GM12878 (cell line): ENCODE measurements around the gene PAPPA. TPM values are rescaled to one million over a fixed set of nuclear protein-coding genes. Genes with fewer than 3 reads are reported as not detected.

Experiments used
- ATAC-seq: fragments of 200-7000 bp; cut with Tn5 transposase; 3 replicates; pipeline ENCODE4 v1.9.1; 2020; ENCODE audit warnings: mild to moderate bottlenecking, moderate library complexity
- BruUV-seq: library from RNA; stranded (reverse); fragments of 400-500 nt; replicated peaks from 2 replicates; lab custom pipeline; 2021; lab: Mats Ljungman, UMichigan
- CTCF ChIA-PET: fragments of 300-600 bp; sonication (Branson Sonifier 250); formaldehyde crosslinking; extraction: SDS; loops from one replicate; lab custom pipeline; 2021; ENCODE audit warnings: inconsistent platforms; lab: Yijun Ruan, JAX
- POLR2A ChIA-PET: fragments of 350-600 bp; formaldehyde crosslinking; extraction: SDS; loops from one replicate; lab custom pipeline; 2021; ENCODE audit warnings: inconsistent platforms; lab: Charles Lee
- RAD21 ChIA-PET: fragments of 300-600 bp; sonication (Branson Sonifier 250); formaldehyde crosslinking; loops from one replicate; lab custom pipeline; 2023; ENCODE audit warnings: antibody characterized with exemption; ENCODE audit not compliant: unreplicated experiment; lab: Charles Lee
- SMC1A ChIA-PET: fragments of 300-600 bp; sonication (Branson Sonifier 250); formaldehyde crosslinking; loops from one replicate; lab custom pipeline; 2023; ENCODE audit not compliant: unreplicated experiment, uncharacterized antibody; lab: Charles Lee
- DNase-seq: peaks from one replicate; pipeline ENCODE4 v3.0.0-alpha.2; 2011; ENCODE audit warnings: low read depth, low spot score
- FAIRE-seq: peaks from 3 replicates; lab custom pipeline; 2011; peaks lifted over from hg19 to GRCh38; lab: Jason Lieb, UNC
- H2AFZ ChIP-seq: 2 replicates; pipeline ENCODE4 v1.6.0; 2011; ENCODE audit warnings: low read depth, low read length, control low read depth; ENCODE audit not compliant: control insufficient read depth
- H3K27ac ChIP-seq: 2 replicates; pipeline ENCODE4 v1.5.1; 2011; ENCODE audit warnings: control low read depth; ENCODE audit not compliant: control insufficient read depth, insufficient read depth
- H3K27me3 ChIP-seq, 2 experiments: replicated peaks in 1 of 2; 2 replicates each; pipeline versions ENCODE4 v1.6.0 to v1.6.1; 2011; ENCODE audit warnings: low read length in 1 of 2; ENCODE audit not compliant: control insufficient read depth in 2 of 2, insufficient read depth in 2 of 2
- H3K36me3 ChIP-seq, 2 experiments: 2 replicates each; pipeline ENCODE4 v1.5.1; 2011; ENCODE audit warnings: low read length in 1 of 2; ENCODE audit not compliant: control insufficient read depth in 2 of 2, insufficient read depth in 2 of 2
- H3K4me1 ChIP-seq: 2 replicates; pipeline ENCODE4 v1.6.1; 2011; ENCODE audit warnings: mild to moderate bottlenecking, low read length, moderate library complexity, mixed read lengths; ENCODE audit not compliant: control insufficient read depth, insufficient read depth
- H3K4me2 ChIP-seq: 2 replicates; pipeline ENCODE4 v1.6.0; 2011; ENCODE audit warnings: control low read depth; ENCODE audit not compliant: control insufficient read depth, insufficient read depth
- H3K4me3 ChIP-seq: fragments of 200-600 bp; sonication (generic); 2 replicates; pipeline ENCODE4 v1.5.1; 2016
- H3K79me2 ChIP-seq: 2 replicates; pipeline ENCODE4 v1.6.0; 2011; ENCODE audit warnings: low read length; ENCODE audit not compliant: control insufficient read depth, insufficient read depth
- H3K9ac ChIP-seq: 2 replicates; pipeline ENCODE4 v1.8.0; 2011; ENCODE audit warnings: low read length, control low read depth, mixed read lengths; ENCODE audit not compliant: control insufficient read depth, insufficient read depth
- H3K9me3 ChIP-seq: replicated peaks from 3 replicates; pipeline ENCODE4 v1.5.1; 2011; ENCODE audit warnings: mild to moderate bottlenecking, low read length; ENCODE audit not compliant: control insufficient read depth, insufficient read depth
- H4K20me1 ChIP-seq: 2 replicates; pipeline ENCODE4 v1.6.0; 2011; ENCODE audit not compliant: control insufficient read depth, insufficient read depth
- BACH1 ChIP-seq: fragments of 450-650 bp; IDR thresholded peaks from 2 replicates; pipeline ENCODE4 v1.6.1; 2017; ENCODE audit warnings: mild to moderate bottlenecking, borderline replicate concordance
- BCL3 ChIP-seq: IDR thresholded peaks from 2 replicates; pipeline ENCODE4 v1.6.1; 2011; ENCODE audit warnings: borderline replicate concordance, low read depth, mild to moderate bottlenecking, moderate library complexity, low read length; ENCODE audit not compliant: insufficient read depth, poor library complexity, severe bottlenecking
- BHLHE40 ChIP-seq, 2 experiments: fragments of 450-650 bp in 1 of 2; IDR thresholded peaks; 2 replicates each; pipeline ENCODE4 v1.6.1; 2011 to 2017; ENCODE audit warnings: low read depth in 2 of 2, borderline replicate concordance in 1 of 2, improper control_type of control experiment in 1 of 2, low read length in 1 of 2, mild to moderate bottlenecking in 1 of 2
- BRCA1 ChIP-seq: IDR thresholded peaks from 2 replicates; pipeline ENCODE4 v1.6.1; 2011; ENCODE audit warnings: low read depth, low read length, improper control_type of control experiment
- CBFB ChIP-seq: IDR thresholded peaks from 2 replicates; pipeline ENCODE4 v1.6.1; 2016; ENCODE audit warnings: antibody characterized with exemption, low read depth
- CHD2 ChIP-seq: IDR thresholded peaks from 2 replicates; pipeline ENCODE4 v1.6.1; 2011; ENCODE audit warnings: low read depth, low read length, improper control_type of control experiment, borderline replicate concordance
- EGR1 ChIP-seq, 2 experiments: IDR thresholded peaks; 1 replicate in 1 of 2; 2 replicates in 1 of 2; pipeline ENCODE4 v1.6.1; 2011 to 2012; ENCODE audit warnings: low read depth in 2 of 2, low read length in 2 of 2, borderline replicate concordance in 1 of 2, mild to moderate bottlenecking in 1 of 2, moderate library complexity in 1 of 2
- ETV6 ChIP-seq, 2 experiments: fragments of 450-650 bp in 1 of 2; IDR thresholded peaks in 1 of 2; conservative IDR thresholded peaks in 1 of 2; 2 replicates each; pipeline ENCODE4 v1.6.1; 2014; ENCODE audit warnings: antibody characterized with exemption in 1 of 2, borderline replicate concordance in 1 of 2, low read depth in 1 of 2, mild to moderate bottlenecking in 1 of 2, moderate library complexity in 1 of 2
- FOS ChIP-seq: IDR thresholded peaks from 3 replicates; pipeline ENCODE4 v1.6.1; 2011; ENCODE audit warnings: borderline replicate concordance; ENCODE audit not compliant: insufficient read length; ENCODE audit errors: extremely low read depth
- HCFC1 ChIP-seq: fragments of 150-350 bp; IDR thresholded peaks from 2 replicates; pipeline ENCODE4 v1.6.1; 2014; ENCODE audit warnings: low read length
- KAT2A ChIP-seq: conservative IDR thresholded peaks from 2 replicates; pipeline ENCODE4 v1.6.1; 2011; ENCODE audit warnings: low read depth, low read length; ENCODE audit not compliant: control insufficient read depth
- KLF5 ChIP-seq: fragments of 450-650 bp; IDR thresholded peaks from 2 replicates; pipeline ENCODE4 v1.6.1; 2014; ENCODE audit warnings: mild to moderate bottlenecking; ENCODE audit not compliant: partially characterized antibody
- RFX5 ChIP-seq: IDR thresholded peaks from 2 replicates; pipeline ENCODE4 v1.6.1; 2011; ENCODE audit warnings: low read depth, low read length, improper control_type of control experiment
- SREBF2 ChIP-seq: IDR thresholded peaks from 2 replicates; pipeline ENCODE4 v1.6.1; 2012; ENCODE audit warnings: mild to moderate bottlenecking, low read length
- ZNF274 ChIP-seq: IDR thresholded peaks from one replicate; pipeline ENCODE4 v1.8.0; 2011; ENCODE audit not compliant: insufficient read length, insufficient read depth
- ZSCAN29 ChIP-seq: fragments of 450-650 bp; IDR thresholded peaks from 2 replicates; pipeline ENCODE4 v1.6.1; 2017; ENCODE audit warnings: mild to moderate bottlenecking, moderate library complexity
- ZZZ3 ChIP-seq: IDR thresholded peaks from 2 replicates; pipeline ENCODE4 v1.6.1; 2011; ENCODE audit warnings: low read depth; ENCODE audit not compliant: control insufficient read depth, insufficient read length
- WGBS: methylation state at CpG from one replicate; pipeline ENCODE4 v1.1.6; 2016; ENCODE audit warnings: low lambda C conversion rate; ENCODE audit not compliant: insufficient replicate concordance, insufficient coverage; ENCODE audit errors: missing lambda C conversion rate; 5-methylcytosine and 5-hydroxymethylcytosine counted together
- in situ Hi-C: fragments of 300-500 bp; cut with MboI; formaldehyde crosslinking; loops from 9 replicates; pipeline ENCODE4 v1.14.3; 2018; ENCODE audit warnings: mixed read lengths
- intact Hi-C: fragments of 100-400 bp; cut with micrococcal nuclease; formaldehyde crosslinking; loops from one replicate; pipeline ENCODE4 v1.14.2; 2022; ENCODE audit not compliant: unreplicated experiment
- polyA plus RNA-seq, 11 experiments: library from polyadenylated mRNA; depleted of rRNA in 4 of 11; unstranded in 6 of 11; stranded (reverse) in 5 of 11; fragments of >200 nt; fragmentation: Nextera tagmentation in 4 of 11; fragmentation: Illumina TruSeq in 1 of 11; extraction: Ambion mirVana in 4 of 11; extraction: Trizol in 1 of 11; gene quantifications; 1 replicate in 1 of 11; 2 replicates in 10 of 11; pipeline versions ENCODE4 v1.2.1 to v1.2.3, GENCODE V29; 2011 to 2016; ENCODE audit warnings: inconsistent platforms in 2 of 11, missing spikeins in 2 of 11, low read depth in 1 of 11
- total RNA-seq, 4 experiments: library from RNA; depleted of rRNA in 3 of 4; stranded (reverse); fragments of >200 nt in 3 of 4; fragmentation: Illumina TruSeq in 1 of 4; extraction: Trizol in 1 of 4; gene quantifications; 2 replicates each; pipeline versions ENCODE4 v1.2.1 to v1.2.3, GENCODE V29; 2013 to 2021
- TF ChIP-seq, protein P1 (sequence below): fragments of 450-650 bp; IDR thresholded peaks from 2 replicates; pipeline ENCODE4 v1.6.1; 2017; ENCODE audit warnings: mild to moderate bottlenecking

PAPPA gene
- total and polyA plus RNA-seq, 10 of the 15 experiments (the other 5 are each of a cell fraction or from before 2014, with no cell fraction given) = under 0.01 to 0.19 (median 0.02) TPM; not detected in 4

GRCh38 chr9:116284518-116284917 is 130.9 kb downstream of the PAPPA start:
- no peaks in the 10 kb centered on the region; a peak in 2 of 4 replicates for H3K27me3 ChIP-seq
- no peaks in the 10 kb centered on the region for H4K20me1 ChIP-seq
- no TSS peak for BruUV-seq
- H3K4me1 ChIP-seq = no peaks in the 10 kb centered on the region
- ChIA-PET RAD21 (no interaction called here), CTCF (no interaction called here), POLR2A (no interaction called here), SMC1A (no interaction called here)
- no peaks in the 10 kb centered on the region for H3K79me2 ChIP-seq
- in situ Hi-C loops (no loop called here), intact Hi-C loops (no loop called here)
- no peak for TF ChIP-seq SREBF2
- no peak for TF ChIP-seq BCL3
- TF ChIP-seq BHLHE40 (IDR thresholded peaks at IDR 0.05; ENCODE audit: borderline replicate concordance in 1 of 2, low read depth in 2 of 2, low read length in 1 of 2) = no peak
- no peak for TF ChIP-seq ZNF274
- no peak for TF ChIP-seq CBFB
- TF ChIP-seq ZSCAN29 = no peak
- no peak for TF ChIP-seq RFX5
- no peak for TF ChIP-seq CHD2
- no peak for TF ChIP-seq ETV6 (conservative IDR thresholded peaks at IDR 0.05 in 1 of 2, IDR thresholded peaks at IDR 0.05 in 1 of 2; ENCODE audit: borderline replicate concordance in 1 of 2, low read depth in 1 of 2)
- TF ChIP-seq HCFC1 = no peak
- no peak for TF ChIP-seq EGR1 (IDR thresholded peaks at IDR 0.05; ENCODE audit: borderline replicate concordance in 1 of 2, low read depth in 2 of 2, low read length in 2 of 2)
- no peak for TF ChIP-seq BRCA1
- TF ChIP-seq, protein P1, sequence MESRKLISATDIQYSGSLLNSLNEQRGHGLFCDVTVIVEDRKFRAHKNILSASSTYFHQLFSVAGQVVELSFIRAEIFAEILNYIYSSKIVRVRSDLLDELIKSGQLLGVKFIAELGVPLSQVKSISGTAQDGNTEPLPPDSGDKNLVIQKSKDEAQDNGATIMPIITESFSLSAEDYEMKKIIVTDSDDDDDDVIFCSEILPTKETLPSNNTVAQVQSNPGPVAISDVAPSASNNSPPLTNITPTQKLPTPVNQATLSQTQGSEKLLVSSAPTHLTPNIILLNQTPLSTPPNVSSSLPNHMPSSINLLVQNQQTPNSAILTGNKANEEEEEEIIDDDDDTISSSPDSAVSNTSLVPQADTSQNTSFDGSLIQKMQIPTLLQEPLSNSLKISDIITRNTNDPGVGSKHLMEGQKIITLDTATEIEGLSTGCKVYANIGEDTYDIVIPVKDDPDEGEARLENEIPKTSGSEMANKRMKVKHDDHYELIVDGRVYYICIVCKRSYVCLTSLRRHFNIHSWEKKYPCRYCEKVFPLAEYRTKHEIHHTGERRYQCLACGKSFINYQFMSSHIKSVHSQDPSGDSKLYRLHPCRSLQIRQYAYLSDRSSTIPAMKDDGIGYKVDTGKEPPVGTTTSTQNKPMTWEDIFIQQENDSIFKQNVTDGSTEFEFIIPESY = no peak
- no peak for TF ChIP-seq FOS
- TF ChIP-seq KLF5 = no peak
- TF ChIP-seq BACH1 = no peak
- TF ChIP-seq KAT2A = no peak
- TF ChIP-seq ZZZ3 = no peak
- no peak overlapping the region for H3K9ac ChIP-seq
- ATAC-seq = no peak
- H3K27ac ChIP-seq = no peak overlapping the region
- no peaks in the 10 kb centered on the region for H3K36me3 ChIP-seq
- H3K4me2 ChIP-seq = no peak overlapping the region
- no peak for FAIRE-seq
- no peak overlapping the region for H3K4me3 ChIP-seq
- H3K9me3 ChIP-seq = no peaks in the 10 kb centered on the region
- 37% methylated on average over 6 of the region's 6 CpGs for WGBS
- H2AFZ ChIP-seq = no peak overlapping the region
- DNase-seq = no peak
